ENCODE measurements around the gene ASPSCR1. TPM values are rescaled to one million over a fixed set of nuclear protein-coding genes. Genes with fewer than 3 reads are reported as not detected.
"Not testable (repeated sequence)": the region's sequence is repeated elsewhere in the genome, so short reads cannot be mapped to it uniquely, and the experiment has no call there.

ASPSCR1 gene
- total RNA-seq, 2 experiments from 2014 or later = 33.6 to 34.8 TPM

DNA sequence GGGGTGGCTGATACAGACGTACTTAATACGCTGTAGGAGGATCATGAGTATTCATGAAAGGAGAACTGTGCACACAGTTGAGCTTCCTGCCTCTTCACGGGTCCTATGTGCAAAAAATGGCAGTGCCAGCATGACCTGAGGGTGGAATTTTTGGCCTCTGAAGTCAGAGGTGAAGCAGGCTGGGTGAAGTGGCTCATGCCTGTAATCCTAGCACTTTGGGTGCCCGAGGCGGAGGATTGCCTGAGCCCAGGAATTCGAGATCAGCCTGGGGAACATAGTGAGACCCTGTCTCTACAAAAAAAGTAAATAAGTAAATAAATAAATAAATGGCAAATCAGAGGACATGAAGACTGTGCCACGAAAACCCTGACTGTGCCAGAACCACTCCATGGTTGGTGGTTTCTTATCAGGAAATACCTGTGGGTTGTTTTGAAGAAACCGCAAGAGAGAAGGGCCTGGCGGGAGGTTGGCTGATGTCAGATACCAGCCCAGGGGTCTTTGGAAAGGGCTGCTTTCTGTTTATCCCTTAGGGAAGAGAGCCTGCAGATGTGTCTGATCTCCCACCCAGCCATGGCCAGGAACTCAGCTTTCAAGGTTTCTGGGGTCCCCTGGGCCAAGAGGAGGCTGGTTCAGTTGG, 3.4 kb downstream of the ASPSCR1 start:
- H3K4me3 Mint-ChIP-seq = no peak overlapping the region
- CTCF ChIA-PET = interaction anchor here (1.2 kb wide), 1 partner anchor 40 kb away, joined by 4 read pairs; no protein-coding TSS in a partner anchor
- no peaks in the 10 kb centered on the region for H3K9me3 Mint-ChIP-seq
- intact Hi-C loops (cut with micrococcal nuclease) = no loop called here
- no peak for DNase-seq
- H3K27ac Mint-ChIP-seq = no peak overlapping the region
- H3K27me3 Mint-ChIP-seq (ENCODE audit: low read depth) = no peaks in the 10 kb centered on the region
- H3K4me1 Mint-ChIP-seq (ENCODE audit: low read depth) = peaks cover 40% of the 10 kb centered on the region
- H3K36me3 Mint-ChIP-seq (ENCODE audit: low read depth) = peaks cover 10% of the 10 kb centered on the region

DNA sequence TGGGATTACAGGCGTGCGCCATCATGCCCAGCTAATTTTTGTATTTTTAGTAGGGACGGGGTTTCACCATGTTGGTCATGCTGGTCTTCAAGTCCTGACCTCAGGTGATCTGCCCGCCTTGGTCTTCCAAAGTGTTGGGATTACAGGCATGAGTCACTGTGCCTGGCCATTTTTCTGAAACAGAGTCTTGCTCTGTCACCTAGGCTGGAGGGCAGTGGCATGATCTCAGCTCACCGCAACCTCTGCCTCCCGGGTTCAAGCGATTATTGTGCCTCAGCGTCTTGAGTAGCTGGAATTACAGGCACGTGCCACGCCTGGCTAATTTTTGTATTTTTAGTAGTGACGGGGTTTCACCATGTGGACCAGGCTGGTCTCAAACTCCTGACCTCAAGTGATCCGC, 4.1 kb downstream of the ASPSCR1 start:
- Mint-ChIP-seq H3K4me1 (ENCODE audit: low read depth) (peaks cover 34% of the 10 kb centered on the region), H3K36me3 (ENCODE audit: low read depth) (peaks cover 10% of the 10 kb centered on the region)
- intact Hi-C loops (cut with micrococcal nuclease); H3K27ac Mint-ChIP-seq; H3K9me3 Mint-ChIP-seq; CTCF ChIA-PET; H3K4me3 Mint-ChIP-seq; DNase-seq; H3K27me3 Mint-ChIP-seq (ENCODE audit: low read depth): not testable (repeated sequence)

DNA sequence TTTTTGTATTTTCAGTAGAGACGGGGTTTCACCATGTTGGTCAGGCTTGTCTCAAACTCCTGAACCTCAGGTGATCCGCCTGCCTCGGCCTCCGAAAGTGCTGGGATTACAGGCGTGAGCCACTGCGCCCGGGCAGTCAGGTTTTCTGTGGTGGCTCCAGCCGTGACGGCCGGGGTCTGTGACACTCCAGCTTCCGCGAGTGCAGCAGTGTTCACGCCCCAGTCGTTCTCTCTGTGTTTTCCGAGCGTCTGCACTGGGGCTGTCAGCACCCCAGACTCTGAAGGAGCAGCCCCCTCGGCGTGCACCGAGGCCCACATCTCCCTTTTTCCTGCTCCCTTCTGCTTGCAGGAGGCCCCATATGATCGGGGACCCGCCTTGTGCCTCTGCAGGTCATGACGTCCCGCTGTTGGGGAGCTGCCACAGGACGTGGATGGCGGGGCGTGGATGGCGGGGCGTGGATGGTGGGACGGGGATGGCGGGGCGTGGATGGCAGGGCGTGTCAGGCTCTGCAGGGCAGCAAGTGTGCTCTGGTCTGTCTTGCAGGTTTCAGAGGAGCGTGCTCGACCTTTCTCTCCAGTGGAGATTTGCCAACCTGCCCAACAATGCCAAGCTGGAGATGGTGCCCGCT, 5.7 kb downstream of the ASPSCR1 start:
- H3K27ac Mint-ChIP-seq = no peak overlapping the region
- H3K4me1 Mint-ChIP-seq (ENCODE audit: low read depth) = peaks cover 30% of the 10 kb centered on the region
- no peak for DNase-seq
- H3K4me3 Mint-ChIP-seq = no peak overlapping the region
- intact Hi-C loops (cut with micrococcal nuclease) = no loop called here
- no peaks in the 10 kb centered on the region for H3K27me3 Mint-ChIP-seq (ENCODE audit: low read depth)
- H3K9me3 Mint-ChIP-seq = no peaks in the 10 kb centered on the region
- CTCF ChIA-PET = interaction anchor here (0.8 kb wide), 1 partner anchor 15 kb away, joined by 4 read pairs; no protein-coding TSS in a partner anchor
- H3K36me3 Mint-ChIP-seq (ENCODE audit: low read depth) = peaks cover 10% of the 10 kb centered on the region

DNA sequence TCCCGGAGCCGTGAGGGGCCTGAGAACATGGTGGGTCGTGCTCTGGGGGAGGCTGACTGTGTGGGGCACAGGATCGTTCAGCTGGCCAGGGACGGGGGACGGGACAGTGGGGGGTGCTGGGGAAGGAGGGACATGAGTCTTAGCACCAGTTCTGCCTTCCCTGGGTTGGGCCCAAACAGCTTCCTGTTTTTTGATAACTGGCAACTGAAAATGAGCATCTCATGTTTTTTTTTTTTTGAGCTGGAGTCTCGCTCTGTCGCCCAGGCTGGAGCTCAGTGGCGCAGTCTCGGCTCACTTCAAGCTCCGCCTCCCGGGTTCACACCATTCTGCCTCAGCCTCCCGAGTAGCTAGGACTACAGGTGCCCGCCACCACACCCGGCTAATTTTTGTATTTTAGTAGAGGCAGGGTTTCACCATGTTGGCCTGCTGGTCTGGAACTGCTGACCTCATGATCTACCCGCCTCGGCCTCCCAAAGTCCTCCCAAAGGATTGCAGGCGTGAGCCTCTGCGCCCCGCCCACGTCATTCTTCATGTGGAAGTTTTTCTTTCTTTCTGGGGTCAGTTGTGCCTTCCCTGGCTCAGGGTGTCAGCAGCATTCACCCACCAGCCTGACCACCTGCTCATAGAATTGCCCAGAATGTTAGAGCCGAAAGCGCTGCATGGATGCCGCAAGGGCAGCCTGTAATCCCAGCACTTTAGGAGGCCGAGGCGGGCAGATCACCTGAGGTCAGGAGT, 6.4 kb downstream of the ASPSCR1 start:
- Mint-ChIP-seq H3K4me3 (no peak overlapping the region), H3K36me3 (ENCODE audit: low read depth) (peaks cover 10% of the 10 kb centered on the region), H3K27me3 (ENCODE audit: low read depth) (no peaks in the 10 kb centered on the region), H3K4me1 (ENCODE audit: low read depth) (peaks cover 25% of the 10 kb centered on the region), H3K9me3 (no peaks in the 10 kb centered on the region), H3K27ac (no peak overlapping the region)
- CTCF ChIA-PET = interaction anchor here (0.8 kb wide), 1 partner anchor 16 kb away, joined by 4 read pairs; no protein-coding TSS in a partner anchor
- intact Hi-C loops (cut with micrococcal nuclease) = no loop called here
- no peak for DNase-seq

DNA sequence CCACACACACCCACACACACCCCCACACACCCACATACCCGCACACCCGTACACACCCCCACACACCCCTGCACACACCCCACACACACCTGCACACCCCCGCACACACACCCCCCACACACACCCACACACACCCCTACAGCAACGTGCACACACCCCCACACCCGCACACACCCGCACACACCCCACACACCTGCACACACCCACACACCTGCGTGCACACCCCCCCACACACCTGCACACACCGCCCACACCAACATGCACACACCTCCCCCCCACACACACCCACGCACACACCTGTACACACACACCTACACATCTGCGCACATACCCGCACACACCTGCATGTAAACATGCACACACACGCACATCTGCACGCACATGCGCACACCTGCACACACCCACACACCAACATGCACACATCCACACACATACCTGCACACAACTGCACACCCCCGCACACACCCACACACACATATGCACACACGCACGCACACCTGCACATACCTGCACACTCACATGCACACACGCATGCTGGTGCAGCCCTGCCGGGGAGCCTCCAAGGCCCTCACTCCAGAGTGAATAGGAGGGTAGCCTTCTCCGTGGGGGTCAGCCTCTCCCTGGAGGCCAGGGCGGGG, 7.5 kb downstream of the ASPSCR1 start:
- Mint-ChIP-seq H3K4me1 (ENCODE audit: low read depth) (peaks cover 14% of the 10 kb centered on the region), H3K27me3 (ENCODE audit: low read depth) (no peaks in the 10 kb centered on the region), H3K4me3 (no peak overlapping the region), H3K9me3 (no peaks in the 10 kb centered on the region), H3K36me3 (ENCODE audit: low read depth) (peaks cover 10% of the 10 kb centered on the region), H3K27ac (no peak overlapping the region)
- no peak for DNase-seq
- CTCF ChIA-PET = no interaction called here
- intact Hi-C loops (cut with micrococcal nuclease) = no loop called here

DNA sequence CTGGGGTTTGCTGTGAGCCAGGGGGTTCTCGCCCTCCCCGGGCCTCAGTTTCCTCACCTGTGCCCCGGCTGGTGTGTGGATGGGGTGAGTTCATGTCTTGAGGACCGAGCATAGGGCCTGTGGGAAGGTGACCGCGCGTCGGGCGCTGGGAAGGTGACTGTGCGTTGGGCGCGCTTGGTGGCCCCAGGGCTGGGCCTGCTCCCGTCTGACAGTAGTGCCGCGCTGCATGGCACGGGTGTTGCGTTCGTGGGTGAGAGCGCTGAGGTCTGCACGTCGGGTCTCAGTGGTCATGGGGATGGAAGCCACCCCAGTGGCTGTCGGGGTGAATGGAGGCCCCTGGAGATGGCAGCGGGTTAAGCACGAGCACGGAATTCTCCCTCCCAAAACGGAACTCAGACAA, 9.2 kb downstream of the ASPSCR1 start:
- Mint-ChIP-seq H3K27ac (no peak overlapping the region), H3K27me3 (ENCODE audit: low read depth) (no peaks in the 10 kb centered on the region), H3K36me3 (ENCODE audit: low read depth) (peaks cover 8% of the 10 kb centered on the region), H3K4me3 (no peak overlapping the region), H3K9me3 (no peaks in the 10 kb centered on the region), H3K4me1 (ENCODE audit: low read depth) (peaks cover 9% of the 10 kb centered on the region)
- no peak for DNase-seq
- intact Hi-C loops (cut with micrococcal nuclease) = no loop called here
- CTCF ChIA-PET = no interaction called here

DNA sequence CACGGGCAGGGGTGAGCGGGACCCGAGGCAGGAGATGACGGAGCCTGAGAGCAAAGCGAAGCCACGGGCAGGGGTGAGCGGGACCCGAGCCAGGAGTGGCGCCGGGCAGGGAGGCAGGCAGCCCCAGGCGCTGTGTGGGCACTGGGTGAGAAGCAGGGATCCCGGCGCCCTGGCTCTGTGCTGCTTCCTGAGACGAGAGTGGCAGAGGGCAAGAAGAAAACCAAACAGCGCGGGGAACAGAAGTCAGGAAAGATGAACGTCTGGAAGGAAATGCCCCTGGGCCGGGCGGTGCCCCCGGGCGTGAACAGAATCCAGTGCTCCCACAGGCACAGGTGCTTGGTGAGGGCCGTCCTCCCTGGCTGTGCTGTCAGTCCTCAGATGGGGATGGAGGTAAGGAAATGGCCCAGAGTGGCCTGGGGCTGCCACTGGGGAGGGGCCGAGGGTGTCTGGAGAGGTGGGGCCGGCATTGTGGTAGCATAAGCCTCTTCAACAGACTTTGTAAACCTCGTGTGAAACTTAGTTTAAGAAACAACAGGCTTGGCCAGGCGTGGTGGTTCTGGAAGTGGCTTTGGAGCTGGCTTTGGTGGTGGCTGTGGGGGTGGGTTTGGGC, 9.8 kb downstream of the ASPSCR1 start:
- Mint-ChIP-seq H3K27ac (no peak overlapping the region), H3K36me3 (ENCODE audit: low read depth) (peaks cover 8% of the 10 kb centered on the region), H3K9me3 (no peaks in the 10 kb centered on the region), H3K4me1 (ENCODE audit: low read depth) (peaks cover 9% of the 10 kb centered on the region), H3K27me3 (ENCODE audit: low read depth) (no peaks in the 10 kb centered on the region), H3K4me3 (no peak overlapping the region)
- intact Hi-C loops (cut with micrococcal nuclease) = no loop called here
- CTCF ChIA-PET = no interaction called here
- DNase-seq = no peak

DNA sequence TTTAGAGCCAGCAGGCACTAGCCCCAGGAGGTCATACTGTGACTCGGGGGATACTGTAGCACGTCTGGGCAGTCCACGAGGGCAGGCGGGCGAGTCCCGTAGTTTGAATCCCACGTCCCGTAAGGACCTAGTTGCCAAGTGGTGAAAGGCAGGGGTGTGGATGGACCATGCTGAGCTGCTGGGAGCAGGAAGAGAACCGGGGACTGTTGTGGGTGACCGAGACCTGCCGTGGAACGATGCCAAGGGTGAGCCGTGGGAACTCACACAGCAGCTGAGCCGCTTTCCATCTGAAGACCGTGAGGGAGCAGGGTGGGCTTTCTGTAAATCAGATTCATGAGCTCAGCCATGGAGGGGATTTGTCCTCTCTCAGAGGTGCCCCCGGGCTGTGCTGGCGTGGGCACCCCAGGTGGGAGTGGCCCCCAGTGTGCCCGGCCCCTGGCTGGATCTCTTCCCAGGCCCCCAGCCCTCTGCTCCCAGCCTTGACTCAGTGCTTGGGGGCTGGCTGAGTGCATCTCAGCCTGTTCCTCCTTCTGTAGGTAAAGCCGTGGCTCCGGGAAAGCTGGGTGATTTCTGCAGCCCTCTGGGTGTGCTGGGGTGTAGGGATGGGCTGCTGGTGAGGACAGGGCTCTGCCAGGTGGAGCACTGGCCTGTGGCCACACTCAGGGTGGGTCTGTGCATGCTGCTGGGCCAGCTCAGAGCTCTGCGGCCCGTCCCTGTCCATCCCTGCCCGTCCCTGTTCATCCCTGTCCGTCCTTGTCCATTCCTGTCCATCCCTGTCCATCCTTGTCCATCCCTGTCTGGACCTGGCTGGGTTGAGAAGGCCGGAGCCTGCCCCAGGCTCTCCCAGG, 13.6 kb downstream of the ASPSCR1 start:
- Mint-ChIP-seq H3K4me1 (ENCODE audit: low read depth) (peaks cover 4% of the 10 kb centered on the region), H3K27ac (no peak overlapping the region), H3K9me3 (no peaks in the 10 kb centered on the region), H3K27me3 (ENCODE audit: low read depth) (no peaks in the 10 kb centered on the region), H3K4me3 (no peak overlapping the region), H3K36me3 (ENCODE audit: low read depth) (no peaks in the 10 kb centered on the region)
- CTCF ChIA-PET = interaction anchor here (0.6 kb wide), 1 partner anchor 36 kb away, joined by 5 read pairs; no protein-coding TSS in a partner anchor
- no peak for DNase-seq
- intact Hi-C loops (cut with micrococcal nuclease) = no loop called here

DNA sequence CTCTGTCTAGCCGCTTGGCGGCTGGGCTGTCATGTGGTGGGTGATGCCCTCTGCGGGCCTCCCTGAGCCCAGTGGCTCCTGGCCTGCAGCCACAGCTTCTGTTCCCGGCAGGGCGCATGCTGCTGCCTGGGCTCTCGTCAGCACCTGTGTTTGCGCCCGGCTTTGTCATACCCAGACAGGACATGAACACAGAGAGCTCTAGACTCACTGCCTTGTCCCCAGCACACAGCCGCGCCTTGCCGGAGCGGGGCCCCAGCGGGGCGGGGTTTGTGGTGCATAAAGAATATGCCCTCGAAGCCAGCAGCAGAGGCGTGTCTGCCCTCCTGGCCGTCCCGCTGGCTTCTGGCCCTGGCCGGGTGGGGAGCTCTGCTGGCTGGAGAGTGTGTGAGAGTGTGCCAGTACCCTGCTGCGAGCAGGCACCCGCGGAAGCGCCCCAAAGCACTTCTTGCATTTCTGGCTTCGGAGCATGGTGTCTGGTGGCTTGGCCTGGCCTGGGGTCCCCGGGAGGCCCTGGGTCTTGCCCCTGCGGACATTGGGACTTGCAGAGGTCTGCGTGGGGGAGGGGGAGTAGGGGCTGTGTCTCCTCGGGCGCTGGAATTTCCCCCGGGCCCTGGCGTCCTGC, 14.4 kb downstream of the ASPSCR1 start:
- Mint-ChIP-seq H3K9me3 (no peaks in the 10 kb centered on the region), H3K27ac (no peak overlapping the region), H3K4me1 (ENCODE audit: low read depth) (peaks cover 4% of the 10 kb centered on the region), H3K4me3 (no peak overlapping the region), H3K36me3 (ENCODE audit: low read depth) (no peaks in the 10 kb centered on the region), H3K27me3 (ENCODE audit: low read depth) (no peaks in the 10 kb centered on the region)
- CTCF ChIA-PET = interaction anchor here (0.9 kb wide), 1 partner anchor 31 kb away, joined by 3 read pairs; the partner anchor contains the start of gene NOTUM
- no peak for DNase-seq
- intact Hi-C loops (cut with micrococcal nuclease) = no loop called here

DNA sequence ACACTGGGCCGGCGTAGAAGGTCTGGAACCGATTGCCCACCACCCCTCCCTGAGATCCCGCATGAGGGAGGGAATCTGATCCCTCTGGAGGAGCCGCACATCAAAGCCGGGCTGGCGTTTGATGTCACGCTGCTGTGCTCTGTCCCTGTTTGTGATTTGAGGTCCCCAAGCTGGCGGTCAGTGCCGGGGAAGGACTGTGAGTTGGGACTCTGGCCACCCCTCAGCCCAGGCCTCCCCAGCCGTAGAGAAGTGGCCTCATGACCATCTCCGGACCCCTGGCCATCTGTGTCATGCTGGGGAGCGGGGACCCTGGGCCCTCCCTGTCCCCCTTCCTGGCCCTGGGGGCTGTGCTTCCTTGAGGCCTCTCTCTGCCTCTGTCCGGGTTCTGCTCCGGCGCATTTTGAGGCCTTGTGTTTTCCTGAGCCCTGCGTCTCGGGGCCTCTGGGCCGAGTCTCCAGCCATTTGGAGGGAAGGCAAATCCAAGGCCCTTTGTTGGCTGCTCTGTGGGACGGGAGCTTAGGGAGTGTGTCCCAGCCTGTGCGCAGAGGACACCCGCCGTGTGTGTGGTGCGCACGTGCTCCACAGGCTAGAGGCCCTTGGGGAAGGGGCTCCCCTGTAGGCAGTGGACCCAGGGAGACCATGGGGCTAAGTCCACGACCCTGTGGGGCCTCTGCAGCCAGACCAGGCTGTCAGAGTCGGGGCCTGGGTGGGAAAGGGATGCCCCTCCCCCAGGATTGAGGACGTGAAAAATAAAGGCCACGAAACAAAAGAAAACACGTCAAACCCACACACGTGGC, 15.1 kb downstream of the ASPSCR1 start:
- intact Hi-C loops (cut with micrococcal nuclease) = no loop called here
- no peak overlapping the region for H3K4me3 Mint-ChIP-seq
- H3K27me3 Mint-ChIP-seq (ENCODE audit: low read depth) = no peaks in the 10 kb centered on the region
- no peaks in the 10 kb centered on the region for H3K9me3 Mint-ChIP-seq
- no peaks in the 10 kb centered on the region for H3K36me3 Mint-ChIP-seq (ENCODE audit: low read depth)
- H3K4me1 Mint-ChIP-seq (ENCODE audit: low read depth) = peaks cover 4% of the 10 kb centered on the region
- no peak overlapping the region for H3K27ac Mint-ChIP-seq
- no peak for DNase-seq
- CTCF ChIA-PET = interaction anchor here (0.9 kb wide), 1 partner anchor 32 kb away, joined by 3 read pairs; the partner anchor contains the start of gene NOTUM

Data from activated naive CD4-positive, alpha-beta T cell treated with anti-CD3 and anti-CD28 coated beads for 36 hours (primary cell).